Measurements from ENCODE around the gene FUS.
"Not testable (repeated sequence)": the region's sequence is repeated elsewhere in the genome, so short reads cannot be mapped to it uniquely, and the experiment has no call there.

The FUS gene

DNA sequence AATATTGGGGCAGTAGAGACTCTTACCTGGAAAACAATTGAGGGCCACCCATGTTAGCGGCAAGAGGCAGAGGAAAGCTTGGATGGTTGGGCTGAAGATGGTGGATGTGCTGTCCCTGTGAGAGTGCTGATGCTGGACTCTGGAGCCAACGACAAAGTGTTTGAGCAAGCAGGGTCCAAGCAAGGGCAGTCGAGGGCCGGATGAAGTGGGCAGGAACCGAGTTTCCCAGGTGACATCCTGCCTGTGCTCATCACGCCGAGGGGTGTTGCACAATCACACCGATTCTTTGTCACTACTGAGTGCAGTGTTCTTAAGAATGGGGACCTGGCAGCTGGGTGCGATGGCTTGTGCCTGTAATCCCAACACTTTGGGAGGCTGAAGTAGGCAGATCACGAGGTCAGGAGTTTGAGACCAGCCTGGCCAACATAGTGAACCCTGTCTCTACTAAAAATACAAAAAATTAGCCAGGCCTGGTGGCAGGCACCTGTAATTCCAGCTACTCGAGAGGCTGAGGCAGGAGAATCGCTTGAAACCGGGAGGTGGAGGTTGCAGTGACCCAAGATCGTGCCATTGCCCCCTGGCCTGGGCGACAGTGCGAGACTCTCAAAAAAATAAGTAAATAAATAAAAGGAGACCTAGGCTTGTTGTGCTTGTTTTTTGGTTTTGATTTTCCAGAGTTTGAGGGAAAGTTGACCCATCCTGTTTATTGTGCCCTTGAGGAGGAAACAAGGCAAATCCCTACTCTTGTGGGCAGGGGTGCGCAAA, 16.6 kb downstream of the FUS start (continued):
- TF ChIP-seq TCF4 (CRISPR knock-in tag; IDR thresholded peaks at IDR 0.05; ENCODE audit: borderline replicate concordance), result no peak
- no peak for TF ChIP-seq ESRRG (CRISPR knock-in tag; IDR thresholded peaks at IDR 0.05)
- no peak for TF ChIP-seq TOX (CRISPR knock-in tag; IDR thresholded peaks at IDR 0.05; ENCODE audit: borderline replicate concordance)
- TF ChIP-seq ARNTL (CRISPR knock-in tag; IDR thresholded peaks at IDR 0.05; ENCODE audit: borderline replicate concordance, low read depth), result no peak
- TF ChIP-seq, protein P1, sequence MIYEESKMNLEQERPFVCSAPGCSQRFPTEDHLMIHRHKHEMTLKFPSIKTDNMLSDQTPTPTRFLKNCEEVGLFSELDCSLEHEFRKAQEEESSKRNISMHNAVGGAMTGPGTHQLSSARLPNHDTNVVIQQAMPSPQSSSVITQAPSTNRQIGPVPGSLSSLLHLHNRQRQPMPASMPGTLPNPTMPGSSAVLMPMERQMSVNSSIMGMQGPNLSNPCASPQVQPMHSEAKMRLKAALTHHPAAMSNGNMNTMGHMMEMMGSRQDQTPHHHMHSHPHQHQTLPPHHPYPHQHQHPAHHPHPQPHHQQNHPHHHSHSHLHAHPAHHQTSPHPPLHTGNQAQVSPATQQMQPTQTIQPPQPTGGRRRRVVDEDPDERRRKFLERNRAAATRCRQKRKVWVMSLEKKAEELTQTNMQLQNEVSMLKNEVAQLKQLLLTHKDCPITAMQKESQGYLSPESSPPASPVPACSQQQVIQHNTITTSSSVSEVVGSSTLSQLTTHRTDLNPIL (CRISPR knock-in tag; IDR thresholded peaks at IDR 0.05; ENCODE audit: low read depth), result no peak
- no peak for TF ChIP-seq PPARA (CRISPR knock-in tag; IDR thresholded peaks at IDR 0.05; ENCODE audit: borderline replicate concordance)

DNA sequence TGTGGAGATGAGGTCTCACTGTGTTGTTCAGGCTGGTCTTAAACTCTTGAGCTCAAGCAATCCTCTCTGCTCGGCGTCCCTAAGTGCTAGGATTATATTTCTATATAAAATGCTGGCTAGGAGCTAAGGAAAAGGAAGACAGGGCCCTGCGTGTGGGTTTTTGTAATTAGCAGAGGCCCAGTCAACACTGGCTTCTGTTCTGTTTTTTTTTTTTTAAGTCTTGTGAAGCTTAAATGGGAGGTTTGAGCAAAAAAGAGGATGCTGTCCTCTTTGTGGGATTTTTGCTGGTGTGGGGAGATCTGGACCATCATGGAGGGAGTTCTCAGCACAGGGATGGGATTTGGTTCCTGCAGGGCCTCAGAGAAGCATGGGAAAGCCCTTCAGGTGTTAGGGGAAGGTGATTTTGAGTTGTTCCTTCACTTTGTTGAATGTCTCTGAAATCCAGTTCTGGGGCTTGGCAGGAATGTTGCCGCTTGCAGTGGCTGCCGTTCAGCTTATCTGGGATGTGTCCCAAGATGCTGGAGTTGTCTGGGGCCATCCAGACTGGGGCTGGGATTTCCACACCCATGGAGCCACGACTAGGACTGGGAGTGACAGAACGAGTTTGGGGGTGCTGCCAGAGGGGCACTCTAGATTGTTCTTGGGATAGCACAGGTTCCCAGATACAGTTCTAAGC, 18.4 kb downstream of the FUS start:
- no peak for ATAC-seq
- TF ChIP-seq, protein P1 (CRISPR knock-in tag; IDR thresholded peaks at IDR 0.05; ENCODE audit: low read depth), result no peak
- no peak for TF ChIP-seq ISL1 (CRISPR knock-in tag; IDR thresholded peaks at IDR 0.05)
- no peak for TF ChIP-seq RARB (CRISPR knock-in tag; IDR thresholded peaks at IDR 0.05)
- TF ChIP-seq CSDC2 (CRISPR knock-in tag; IDR thresholded peaks at IDR 0.05), result no peak
- no peak for TF ChIP-seq ARNTL (CRISPR knock-in tag; IDR thresholded peaks at IDR 0.05; ENCODE audit: borderline replicate concordance, low read depth)
- no peak for TF ChIP-seq TCF4 (CRISPR knock-in tag; IDR thresholded peaks at IDR 0.05; ENCODE audit: borderline replicate concordance)

DNA sequence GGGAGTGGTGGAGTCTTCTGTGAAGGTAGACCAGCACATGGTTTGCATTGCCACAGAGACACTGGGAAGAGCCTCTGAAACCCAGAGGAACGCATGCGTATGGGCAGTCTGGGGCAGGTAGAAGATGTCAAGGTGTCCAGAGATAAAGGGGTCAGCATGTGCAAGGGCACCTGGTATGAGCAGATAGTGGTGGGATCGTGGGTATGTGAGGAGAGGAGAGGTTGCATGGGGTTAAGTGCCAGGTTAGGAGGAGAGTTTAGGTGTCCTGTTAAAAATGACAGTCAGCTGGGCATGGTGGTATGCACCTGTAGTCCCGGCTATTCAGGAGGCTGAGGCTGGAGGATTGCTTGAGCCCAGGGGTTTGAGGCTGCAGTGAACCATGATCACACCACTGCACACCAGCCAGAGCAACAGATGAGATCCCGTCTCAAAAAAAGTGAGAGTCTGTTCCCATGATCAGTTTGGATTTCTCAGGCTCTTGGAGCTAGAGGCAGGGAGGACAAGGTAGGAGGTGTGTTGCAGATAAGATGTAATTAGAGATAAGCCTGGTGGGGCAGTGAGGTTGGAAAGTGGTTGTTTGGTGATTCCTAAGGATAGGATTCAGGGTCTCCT, 19.6 kb downstream of the FUS start:
- TF ChIP-seq PPARA (CRISPR knock-in tag; IDR thresholded peaks at IDR 0.05; ENCODE audit: borderline replicate concordance) (no peak), ZNF70 (CRISPR knock-in tag; IDR thresholded peaks at IDR 0.05) (no peak), ISL1 (CRISPR knock-in tag; IDR thresholded peaks at IDR 0.05) (no peak), ZFP30 (CRISPR knock-in tag; IDR thresholded peaks at IDR 0.05) (no peak)
- TF ChIP-seq, protein P2, sequence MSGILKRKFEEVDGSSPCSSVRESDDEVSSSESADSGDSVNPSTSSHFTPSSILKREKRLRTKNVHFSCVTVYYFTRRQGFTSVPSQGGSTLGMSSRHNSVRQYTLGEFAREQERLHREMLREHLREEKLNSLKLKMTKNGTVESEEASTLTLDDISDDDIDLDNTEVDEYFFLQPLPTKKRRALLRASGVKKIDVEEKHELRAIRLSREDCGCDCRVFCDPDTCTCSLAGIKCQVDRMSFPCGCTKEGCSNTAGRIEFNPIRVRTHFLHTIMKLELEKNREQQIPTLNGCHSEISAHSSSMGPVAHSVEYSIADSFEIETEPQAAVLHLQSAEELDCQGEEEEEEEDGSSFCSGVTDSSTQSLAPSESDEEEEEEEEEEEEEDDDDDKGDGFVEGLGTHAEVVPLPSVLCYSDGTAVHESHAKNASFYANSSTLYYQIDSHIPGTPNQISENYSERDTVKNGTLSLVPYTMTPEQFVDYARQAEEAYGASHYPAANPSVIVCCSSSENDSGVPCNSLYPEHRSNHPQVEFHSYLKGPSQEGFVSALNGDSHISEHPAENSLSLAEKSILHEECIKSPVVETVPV (CRISPR knock-in tag; IDR thresholded peaks at IDR 0.05), result no peak
- ATAC-seq, result no peak

DNA sequence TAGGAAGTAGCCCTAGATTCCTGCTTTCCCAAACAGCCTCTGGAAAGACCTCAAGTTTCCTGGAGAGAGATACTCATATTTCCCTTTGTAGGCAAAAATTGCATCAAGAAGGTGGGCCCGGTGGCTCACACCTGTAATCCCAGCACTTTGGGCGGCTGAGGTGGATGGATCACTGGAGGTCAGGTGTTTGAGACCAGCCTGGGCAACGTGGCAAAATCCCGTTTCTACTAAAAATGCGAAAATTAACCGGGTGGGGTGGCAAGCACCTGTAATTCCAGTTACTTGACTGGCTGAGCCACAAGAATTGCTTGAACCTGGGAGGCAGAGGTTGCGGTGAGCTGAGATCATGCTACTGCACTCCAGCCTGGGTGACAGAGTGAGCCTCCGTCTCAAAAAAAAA, 20.2 kb downstream of the FUS start:
- ATAC-seq, result not testable (repeated sequence)

DNA sequence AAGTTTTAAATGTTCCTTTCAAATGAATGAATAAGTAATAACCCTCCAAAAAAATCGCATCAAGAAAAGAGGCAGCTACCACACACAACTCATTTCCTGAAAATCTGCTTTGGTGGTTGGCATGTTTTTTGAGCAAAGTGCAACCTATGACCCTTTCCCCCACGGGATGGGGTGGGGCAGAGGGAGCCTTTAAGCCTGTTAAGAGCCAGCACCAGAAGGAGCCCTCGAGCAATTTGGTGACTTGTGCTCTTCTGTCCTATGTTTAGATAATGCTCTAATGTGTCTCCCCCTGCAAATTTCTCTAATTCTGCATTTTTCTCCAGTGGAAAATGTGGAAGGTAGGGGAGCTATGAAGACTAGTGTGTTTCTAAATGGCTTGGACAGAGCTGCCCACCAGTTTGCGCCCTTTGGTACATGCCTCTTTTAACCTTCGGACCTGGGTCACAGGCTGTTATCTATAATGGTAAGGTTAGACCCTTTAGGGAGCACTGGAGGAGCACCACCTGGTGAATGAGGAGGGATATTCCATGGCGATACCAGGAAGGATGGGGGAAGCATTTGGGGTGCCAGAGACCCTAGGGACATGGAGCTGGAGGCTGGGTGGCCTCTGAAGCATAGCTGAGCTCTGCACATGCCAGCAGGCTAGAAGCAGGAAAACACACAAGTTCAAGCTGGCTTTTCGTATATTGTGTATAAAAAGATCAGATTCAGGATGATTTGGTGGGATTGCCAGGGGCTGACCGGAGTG, 21.1 kb downstream of the FUS start:
- ATAC-seq, result peak; percentile 10
- no peak for TF ChIP-seq RARB (CRISPR knock-in tag; IDR thresholded peaks at IDR 0.05)
- no peak for TF ChIP-seq ZNF8 (CRISPR knock-in tag; IDR thresholded peaks at IDR 0.05)
- TF ChIP-seq SNAI2 (CRISPR knock-in tag; IDR thresholded peaks at IDR 0.05), result no peak
- TF ChIP-seq, protein P3, sequence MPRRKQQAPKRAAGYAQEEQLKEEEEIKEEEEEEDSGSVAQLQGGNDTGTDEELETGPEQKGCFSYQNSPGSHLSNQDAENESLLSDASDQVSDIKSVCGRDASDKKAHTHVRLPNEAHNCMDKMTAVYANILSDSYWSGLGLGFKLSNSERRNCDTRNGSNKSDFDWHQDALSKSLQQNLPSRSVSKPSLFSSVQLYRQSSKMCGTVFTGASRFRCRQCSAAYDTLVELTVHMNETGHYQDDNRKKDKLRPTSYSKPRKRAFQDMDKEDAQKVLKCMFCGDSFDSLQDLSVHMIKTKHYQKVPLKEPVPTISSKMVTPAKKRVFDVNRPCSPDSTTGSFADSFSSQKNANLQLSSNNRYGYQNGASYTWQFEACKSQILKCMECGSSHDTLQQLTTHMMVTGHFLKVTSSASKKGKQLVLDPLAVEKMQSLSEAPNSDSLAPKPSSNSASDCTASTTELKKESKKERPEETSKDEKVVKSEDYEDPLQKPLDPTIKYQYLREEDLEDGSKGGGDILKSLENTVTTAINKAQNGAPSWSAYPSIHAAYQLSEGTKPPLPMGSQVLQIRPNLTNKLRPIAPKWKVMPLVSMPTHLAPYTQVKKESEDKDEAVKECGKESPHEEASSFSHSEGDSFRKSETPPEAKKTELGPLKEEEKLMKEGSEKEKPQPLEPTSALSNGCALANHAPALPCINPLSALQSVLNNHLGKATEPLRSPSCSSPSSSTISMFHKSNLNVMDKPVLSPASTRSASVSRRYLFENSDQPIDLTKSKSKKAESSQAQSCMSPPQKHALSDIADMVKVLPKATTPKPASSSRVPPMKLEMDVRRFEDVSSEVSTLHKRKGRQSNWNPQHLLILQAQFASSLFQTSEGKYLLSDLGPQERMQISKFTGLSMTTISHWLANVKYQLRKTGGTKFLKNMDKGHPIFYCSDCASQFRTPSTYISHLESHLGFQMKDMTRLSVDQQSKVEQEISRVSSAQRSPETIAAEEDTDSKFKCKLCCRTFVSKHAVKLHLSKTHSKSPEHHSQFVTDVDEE (CRISPR knock-in tag; IDR thresholded peaks at IDR 0.05), result no peak
- TF ChIP-seq, protein P4, sequence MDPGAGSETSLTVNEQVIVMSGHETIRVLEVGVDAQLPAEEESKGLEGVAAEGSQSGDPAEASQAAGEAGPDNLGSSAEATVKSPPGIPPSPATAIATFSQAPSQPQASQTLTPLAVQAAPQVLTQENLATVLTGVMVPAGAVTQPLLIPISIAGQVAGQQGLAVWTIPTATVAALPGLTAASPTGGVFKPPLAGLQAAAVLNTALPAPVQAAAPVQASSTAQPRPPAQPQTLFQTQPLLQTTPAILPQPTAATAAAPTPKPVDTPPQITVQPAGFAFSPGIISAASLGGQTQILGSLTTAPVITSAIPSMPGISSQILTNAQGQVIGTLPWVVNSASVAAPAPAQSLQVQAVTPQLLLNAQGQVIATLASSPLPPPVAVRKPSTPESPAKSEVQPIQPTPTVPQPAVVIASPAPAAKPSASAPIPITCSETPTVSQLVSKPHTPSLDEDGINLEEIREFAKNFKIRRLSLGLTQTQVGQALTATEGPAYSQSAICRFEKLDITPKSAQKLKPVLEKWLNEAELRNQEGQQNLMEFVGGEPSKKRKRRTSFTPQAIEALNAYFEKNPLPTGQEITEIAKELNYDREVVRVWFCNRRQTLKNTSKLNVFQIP (CRISPR knock-in tag; IDR thresholded peaks at IDR 0.05; ENCODE audit: borderline replicate concordance, low read depth), result no peak
- no peak for TF ChIP-seq ZFP30 (CRISPR knock-in tag; IDR thresholded peaks at IDR 0.05)
- no peak for TF ChIP-seq ZNF565 (CRISPR knock-in tag; conservative IDR thresholded peaks at IDR 0.05; ENCODE audit: low read depth)
- TF ChIP-seq TOX (CRISPR knock-in tag; IDR thresholded peaks at IDR 0.05; ENCODE audit: borderline replicate concordance), result no peak
- no peak for TF ChIP-seq TCF4 (CRISPR knock-in tag; IDR thresholded peaks at IDR 0.05; ENCODE audit: borderline replicate concordance)
- TF ChIP-seq ZFP3 (CRISPR knock-in tag; IDR thresholded peaks at IDR 0.05), result no peak
- no peak for TF ChIP-seq CSDC2 (CRISPR knock-in tag; IDR thresholded peaks at IDR 0.05)
- TF ChIP-seq ESRRG (CRISPR knock-in tag; IDR thresholded peaks at IDR 0.05), result no peak
- TF ChIP-seq BACH2 (CRISPR knock-in tag; IDR thresholded peaks at IDR 0.05; ENCODE audit: borderline replicate concordance), result no peak
- TF ChIP-seq PPARA (CRISPR knock-in tag; IDR thresholded peaks at IDR 0.05; ENCODE audit: borderline replicate concordance), result no peak
- TF ChIP-seq ZC3H10 (CRISPR knock-in tag; IDR thresholded peaks at IDR 0.05), result no peak
